ENCODE results near the gene EML4.

EML4 gene

DNA sequence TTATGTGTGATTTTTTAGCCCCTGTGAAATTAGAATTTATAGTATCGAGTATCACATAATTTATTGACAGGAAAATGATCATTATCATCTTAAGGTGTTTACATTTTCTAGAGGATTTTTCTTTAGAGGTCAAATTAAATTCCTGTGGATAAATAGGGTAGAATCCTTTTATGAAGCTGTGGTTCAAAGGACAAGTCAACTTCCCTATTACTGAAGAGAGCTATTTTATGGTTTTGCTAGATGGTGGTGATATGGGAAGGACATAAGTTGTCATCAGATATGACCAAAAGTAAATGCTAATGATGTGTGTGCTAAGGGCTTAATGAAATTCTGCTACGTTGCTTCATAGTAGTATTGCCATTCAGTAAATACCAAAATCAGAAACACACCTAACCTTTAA is 80.1 kb downstream of the EML4 start:
- H3K4me3 ChIP-seq (ENCODE audit: low read depth, low read length) = no peak overlapping the region
- peak; percentile 39 for DNase-seq (ENCODE audit: low read depth)
- TF ChIP-seq, protein P1, sequence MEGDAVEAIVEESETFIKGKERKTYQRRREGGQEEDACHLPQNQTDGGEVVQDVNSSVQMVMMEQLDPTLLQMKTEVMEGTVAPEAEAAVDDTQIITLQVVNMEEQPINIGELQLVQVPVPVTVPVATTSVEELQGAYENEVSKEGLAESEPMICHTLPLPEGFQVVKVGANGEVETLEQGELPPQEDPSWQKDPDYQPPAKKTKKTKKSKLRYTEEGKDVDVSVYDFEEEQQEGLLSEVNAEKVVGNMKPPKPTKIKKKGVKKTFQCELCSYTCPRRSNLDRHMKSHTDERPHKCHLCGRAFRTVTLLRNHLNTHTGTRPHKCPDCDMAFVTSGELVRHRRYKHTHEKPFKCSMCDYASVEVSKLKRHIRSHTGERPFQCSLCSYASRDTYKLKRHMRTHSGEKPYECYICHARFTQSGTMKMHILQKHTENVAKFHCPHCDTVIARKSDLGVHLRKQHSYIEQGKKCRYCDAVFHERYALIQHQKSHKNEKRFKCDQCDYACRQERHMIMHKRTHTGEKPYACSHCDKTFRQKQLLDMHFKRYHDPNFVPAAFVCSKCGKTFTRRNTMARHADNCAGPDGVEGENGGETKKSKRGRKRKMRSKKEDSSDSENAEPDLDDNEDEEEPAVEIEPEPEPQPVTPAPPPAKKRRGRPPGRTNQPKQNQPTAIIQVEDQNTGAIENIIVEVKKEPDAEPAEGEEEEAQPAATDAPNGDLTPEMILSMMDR (IDR thresholded peaks at IDR 0.05; ENCODE audit: control insufficient read depth, extremely low read depth, insufficient read depth) = no peak

DNA sequence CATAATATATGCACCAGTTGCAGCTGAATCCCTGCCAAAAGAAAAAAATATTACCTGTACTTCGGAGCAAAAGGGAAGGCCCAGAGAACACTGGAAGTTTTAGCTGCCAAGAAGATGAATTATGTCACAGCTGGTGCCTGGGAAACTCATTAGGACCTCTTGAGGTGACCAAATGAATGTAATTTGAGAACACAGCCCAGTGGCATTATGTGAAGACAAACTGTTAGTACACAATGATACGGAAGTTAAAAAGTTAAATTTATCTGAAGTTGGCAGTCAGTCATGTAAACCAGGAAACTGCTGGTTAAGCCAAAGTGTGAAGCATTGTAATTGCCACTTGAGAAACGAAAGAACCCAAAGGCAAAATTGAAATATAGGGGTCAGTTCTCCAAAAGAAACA is 80.7 kb downstream of the EML4 start:
- TF ChIP-seq, protein P1 (IDR thresholded peaks at IDR 0.05; ENCODE audit: control insufficient read depth, extremely low read depth, insufficient read depth) = no peak
- no peak overlapping the region for H3K4me3 ChIP-seq (ENCODE audit: low read depth, low read length)
- DNase-seq (ENCODE audit: low read depth) = peak; percentile 73

DNA sequence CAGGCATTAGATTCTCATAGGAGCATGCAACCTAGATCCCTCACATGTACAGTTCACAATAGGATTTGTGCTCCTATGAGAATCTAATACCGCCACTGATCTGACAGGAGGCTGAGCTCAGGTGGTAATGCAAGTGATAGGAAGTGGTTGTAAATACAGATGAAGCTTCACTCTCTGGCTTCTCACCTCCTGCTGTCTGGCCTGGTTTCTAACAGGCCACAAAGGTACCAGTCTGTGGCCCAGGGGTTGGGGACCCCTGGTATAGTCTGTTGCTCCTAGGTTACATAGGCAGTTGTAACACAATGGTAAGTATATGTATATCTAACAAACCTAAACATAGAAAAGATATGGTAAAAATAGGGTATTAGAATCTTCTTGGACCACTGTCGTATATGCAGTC is 81.8 kb downstream of the EML4 start:
- H3K4me3 ChIP-seq (ENCODE audit: low read depth, low read length) = no peak overlapping the region
- TF ChIP-seq, protein P1 (IDR thresholded peaks at IDR 0.05; ENCODE audit: control insufficient read depth, extremely low read depth, insufficient read depth) = no peak
- DNase-seq (ENCODE audit: low read depth) = no peak

DNA sequence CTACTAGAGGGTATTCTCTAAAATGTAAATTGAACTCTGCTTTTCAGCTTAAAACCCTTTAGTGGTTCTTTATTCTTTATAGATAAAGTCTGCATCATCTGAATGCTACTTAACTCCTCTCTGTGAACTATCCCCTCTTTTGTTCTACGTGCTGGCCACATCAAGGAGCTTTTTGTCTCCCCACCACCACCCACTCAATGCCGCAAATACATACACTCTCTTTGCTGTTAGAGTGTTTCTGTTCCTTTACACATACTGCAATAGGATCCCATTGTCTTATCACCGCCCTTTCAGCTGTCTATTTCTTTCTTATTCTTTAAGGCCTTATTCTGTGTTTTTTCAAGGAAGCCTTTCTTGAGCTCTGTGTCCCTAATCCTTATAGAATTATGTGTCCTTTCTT is 83.3 kb downstream of the EML4 start:
- H3K4me3 ChIP-seq (ENCODE audit: low read depth, low read length) = no peak overlapping the region
- no peak for DNase-seq (ENCODE audit: low read depth)
- TF ChIP-seq, protein P1 (IDR thresholded peaks at IDR 0.05; ENCODE audit: control insufficient read depth, extremely low read depth, insufficient read depth) = no peak

DNA sequence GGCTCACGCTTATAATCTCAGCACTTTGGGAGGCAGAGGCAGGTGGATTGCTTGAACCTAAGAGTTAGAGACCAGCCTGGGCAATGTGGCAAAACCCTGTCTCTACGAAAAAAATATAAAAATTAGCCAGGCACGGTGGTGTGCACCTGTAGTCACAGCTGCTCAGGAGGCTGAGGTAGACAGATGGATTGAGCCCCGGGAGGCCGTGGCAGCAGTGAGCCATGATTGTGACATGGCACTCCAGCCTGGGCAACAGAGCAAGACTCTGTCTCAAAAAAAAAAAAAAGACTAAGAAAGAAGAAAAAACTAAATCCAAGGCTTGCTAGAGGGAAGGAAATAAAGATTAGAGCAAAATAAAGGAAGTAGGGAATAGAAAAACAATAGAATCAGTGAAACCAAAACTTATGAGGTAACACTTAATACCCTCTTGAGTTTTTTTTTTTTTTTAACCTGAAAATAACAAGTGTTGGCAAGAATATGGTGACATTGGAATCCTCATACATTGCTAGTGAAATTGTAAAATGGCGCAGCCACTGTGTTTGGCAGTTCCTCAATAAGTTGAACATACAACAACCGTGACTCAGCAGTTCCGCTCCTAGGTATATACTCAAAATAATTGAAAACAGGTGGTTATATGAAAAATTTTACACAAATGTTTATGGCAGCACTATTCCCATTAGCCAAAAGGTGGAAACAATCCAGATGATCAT is 85.2 kb downstream of the EML4 start:
- TF ChIP-seq, protein P1 (IDR thresholded peaks at IDR 0.05; ENCODE audit: control insufficient read depth, extremely low read depth, insufficient read depth) = no peak
- DNase-seq (ENCODE audit: low read depth) = no peak
- no peak overlapping the region for H3K4me3 ChIP-seq (ENCODE audit: low read depth, low read length)

DNA sequence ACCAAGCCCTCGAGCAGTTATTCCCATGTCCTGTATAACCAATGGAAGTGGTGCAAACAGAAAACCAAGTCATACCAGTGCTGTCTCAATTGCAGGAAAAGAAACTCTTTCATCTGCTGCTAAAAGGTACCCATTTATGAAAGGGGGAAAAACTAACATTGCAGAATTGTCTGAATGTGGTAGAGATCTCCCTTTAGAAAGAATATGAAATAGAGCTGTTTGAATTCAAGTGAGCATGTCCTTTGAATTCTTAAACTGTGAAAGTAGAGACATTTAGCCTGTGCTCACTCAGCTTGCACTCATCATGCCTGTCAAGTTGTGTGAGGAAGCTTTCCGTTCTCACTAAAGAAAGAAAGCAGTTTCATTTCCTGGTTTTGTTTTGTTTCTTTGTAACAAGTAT is 87.4 kb downstream of the EML4 start:
- no peak for DNase-seq (ENCODE audit: low read depth)
- TF ChIP-seq, protein P1 (IDR thresholded peaks at IDR 0.05; ENCODE audit: control insufficient read depth, extremely low read depth, insufficient read depth) = no peak
- H3K4me3 ChIP-seq (ENCODE audit: low read depth, low read length) = no peak overlapping the region
